HTR-8/SVneo (cell line): Measurements from ENCODE around the gene SLC27A6.
A peak's percentile ranks its signal among the peaks of the same experiment; 100 is the strongest.
"Not testable (repeated sequence)": the region's sequence is repeated elsewhere in the genome, so short reads cannot be mapped to it uniquely, and the experiment has no call there.

Experiments
- DNase-seq: peaks from one replicate; pipeline ENCODE4 v3.0.0; 2011; ENCODE audit warnings: low spot score, mixed read lengths; ENCODE audit not compliant: insufficient read length
- FAIRE-seq: peaks from 2 replicates; lab custom pipeline; 2011; peaks lifted over from hg19 to GRCh38; lab: Jason Lieb, UNC

The SLC27A6 gene

GRCh38 chr5:128965011-128965637 lies at the start of gene SLC27A6:
TSS of gene SLC27A6 (plus strand) at chr5:128965488. CDS start at chr5:128966138, 650 bp downstream.
- FAIRE-seq (no peak), DNase-seq (peak; percentile 6)

GRCh38 chr5:128919542-128919941 lies 45.7 kb upstream of the SLC27A6 start:
- FAIRE-seq (no peak), DNase-seq (no peak)

GRCh38 chr5:128920345-128921215 lies 44.7 kb upstream of the SLC27A6 start:
- DNase-seq (no peak), FAIRE-seq (no peak)

- DNase-seq (no peak), FAIRE-seq (no peak)
Observed at GRCh38 chr5:128924299-128924698, 41.0 kb upstream of the SLC27A6 start.

- FAIRE-seq: no peak
- DNase-seq: no peak
Observed at GRCh38 chr5:128925973-128926372, 39.3 kb upstream of the SLC27A6 start.

- no peak for FAIRE-seq
Observed at GRCh38 chr5:128927644-128928043, 37.6 kb upstream of the SLC27A6 start.

GRCh38 chr5:128932232-128932631 lies 33.1 kb upstream of the SLC27A6 start:
- not testable (repeated sequence) for FAIRE-seq

More at GRCh38 chr5:128927644-128928043, 37.6 kb upstream of the SLC27A6 start:
- DNase-seq: no peak

GRCh38 chr5:128943100-128943499 lies 22.2 kb upstream of the SLC27A6 start:
- DNase-seq, FAIRE-seq: not testable (repeated sequence)

More at GRCh38 chr5:128932232-128932631, 33.1 kb upstream of the SLC27A6 start:
- DNase-seq: not testable (repeated sequence)

GRCh38 chr5:128949847-128950546 lies 15.3 kb upstream of the SLC27A6 start:
- no peak for FAIRE-seq
- no peak for DNase-seq

GRCh38 chr5:128951301-128951700 lies 14.0 kb upstream of the SLC27A6 start:
- DNase-seq, FAIRE-seq: not testable (repeated sequence)

GRCh38 chr5:128956164-128956563 lies 9.1 kb upstream of the SLC27A6 start:
- DNase-seq (no peak), FAIRE-seq (no peak)

GRCh38 chr5:128962211-128962610 lies 3.1 kb upstream of the SLC27A6 start:
- no peak for DNase-seq
- no peak for FAIRE-seq

- DNase-seq (no peak), FAIRE-seq (no peak)
Observed at GRCh38 chr5:128965638-128966302, 482 bp downstream of the SLC27A6 start.

- FAIRE-seq (no peak), DNase-seq (no peak)
Observed at GRCh38 chr5:128966375-128966774, 1.1 kb downstream of the SLC27A6 start.

- DNase-seq (no peak), FAIRE-seq (no peak)
Observed at GRCh38 chr5:128966846-128967245, 1.6 kb downstream of the SLC27A6 start.

GRCh38 chr5:128973244-128973643 lies 8.0 kb downstream of the SLC27A6 start:
- FAIRE-seq (no peak), DNase-seq (no peak)

GRCh38 chr5:128974567-128974966 lies 9.3 kb downstream of the SLC27A6 start:
- DNase-seq (no peak), FAIRE-seq (no peak)

- no peak for DNase-seq
- no peak for FAIRE-seq
Observed at GRCh38 chr5:128979761-128980160, 14.5 kb downstream of the SLC27A6 start.

GRCh38 chr5:128980917-128981316 lies 15.6 kb downstream of the SLC27A6 start:
- DNase-seq: no peak

GRCh38 chr5:128984480-128984879 lies 19.2 kb downstream of the SLC27A6 start:
- no peak for DNase-seq
- no peak for FAIRE-seq

More at GRCh38 chr5:128980917-128981316, 15.6 kb downstream of the SLC27A6 start:
- no peak for FAIRE-seq
